HEK293T (cell line): ENCODE measurements around the gene RTP5.

Experiments used
- ARNT ChIP-seq: fragments of 450-650 bp; IDR thresholded peaks from 2 replicates; pipeline ENCODE4 v1.6.1; 2017; ENCODE audit warnings: mild to moderate bottlenecking
- BHLHE40 ChIP-seq: fragments of 450-650 bp; IDR thresholded peaks from 2 replicates; pipeline ENCODE4 v1.6.1; 2016; ENCODE audit warnings: mild to moderate bottlenecking, moderate library complexity, borderline replicate concordance
- CTBP1 ChIP-seq: fragments of 450-650 bp; IDR thresholded peaks from 2 replicates; pipeline ENCODE4 v1.6.1; 2016; ENCODE audit warnings: borderline replicate concordance
- ELF4 ChIP-seq: fragments of 450-650 bp; IDR thresholded peaks from 2 replicates; pipeline ENCODE4 v1.6.1; 2017; ENCODE audit warnings: antibody characterized with exemption
- FOXK2 ChIP-seq: fragments of 450-650 bp; IDR thresholded peaks from 2 replicates; pipeline ENCODE4 v1.6.1; 2016; ENCODE audit warnings: mild to moderate bottlenecking
- FOXM1 ChIP-seq: fragments of 450-650 bp; IDR thresholded peaks from 2 replicates; pipeline ENCODE4 v1.6.1; 2017; ENCODE audit warnings: mild to moderate bottlenecking, borderline replicate concordance
- L3MBTL2 ChIP-seq: fragments of 450-650 bp; conservative IDR thresholded peaks from 2 replicates; pipeline ENCODE4 v1.6.1; 2016; ENCODE audit warnings: mild to moderate bottlenecking
- LEF1 ChIP-seq: fragments of 450-650 bp; IDR thresholded peaks from 2 replicates; pipeline ENCODE4 v1.6.1; 2017; ENCODE audit warnings: mild to moderate bottlenecking, borderline replicate concordance
- NFRKB ChIP-seq: fragments of 450-650 bp; IDR thresholded peaks from 2 replicates; pipeline ENCODE4 v1.6.1; 2016; ENCODE audit warnings: mild to moderate bottlenecking, moderate library complexity
- SP1 ChIP-seq: fragments of 450-650 bp; IDR thresholded peaks from 2 replicates; pipeline ENCODE4 v1.6.1; 2017
- SUZ12 ChIP-seq: fragments of 450-650 bp; IDR thresholded peaks from 2 replicates; pipeline ENCODE4 v1.6.1; 2016; ENCODE audit warnings: mild to moderate bottlenecking
- TARDBP ChIP-seq: fragments of 450-650 bp; IDR thresholded peaks from 2 replicates; pipeline ENCODE4 v1.6.1; 2016
- ZNF384 ChIP-seq: fragments of 450-650 bp; IDR thresholded peaks from 2 replicates; pipeline ENCODE4 v1.6.1; 2016

DNA sequence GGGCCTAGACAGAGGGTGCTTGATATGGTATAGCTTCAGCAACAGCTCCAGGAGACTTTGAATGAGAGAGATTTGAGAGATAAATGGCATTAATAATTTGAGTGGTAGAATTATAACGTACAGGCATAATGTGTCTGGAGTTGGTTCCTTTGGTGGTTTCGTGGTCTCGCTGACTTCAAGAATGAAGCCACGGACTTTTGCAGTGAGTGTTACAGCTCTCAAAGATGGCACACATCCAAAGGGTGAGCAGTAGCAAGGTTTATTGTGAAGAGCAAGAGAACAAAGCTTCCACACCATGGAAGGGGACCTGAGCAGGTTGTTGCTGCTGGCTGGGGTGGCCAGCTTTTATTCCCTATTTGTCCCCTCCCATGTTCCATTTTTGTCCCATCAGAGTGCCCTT, 33.9 kb upstream of the RTP5 start:
- TF ChIP-seq BHLHE40 = no peak
- no peak for TF ChIP-seq ARNT
- no peak for TF ChIP-seq SP1
- TF ChIP-seq FOXM1 = no peak
- no peak for TF ChIP-seq L3MBTL2
- TF ChIP-seq FOXK2 = no peak
- no peak for TF ChIP-seq ELF4
- no peak for TF ChIP-seq TARDBP
- no peak for TF ChIP-seq LEF1
- TF ChIP-seq CTBP1 = no peak
- TF ChIP-seq SUZ12 = no peak
- TF ChIP-seq ZNF384 = no peak
- no peak for TF ChIP-seq NFRKB
